ENCODE measurements around the gene DNAH10.

DNAH10 gene

GRCh38 chr12:123958462-123958861 lies 196.4 kb downstream of the DNAH10 start:
- no peaks in the 10 kb centered on the region for H4K20me1 ChIP-seq (ENCODE audit: insufficient read depth, low read length)
- TF ChIP-seq EZH2 (IDR thresholded peaks at IDR 0.05; ENCODE audit: borderline replicate concordance, low read length): no peak
- TF ChIP-seq, protein P1, sequence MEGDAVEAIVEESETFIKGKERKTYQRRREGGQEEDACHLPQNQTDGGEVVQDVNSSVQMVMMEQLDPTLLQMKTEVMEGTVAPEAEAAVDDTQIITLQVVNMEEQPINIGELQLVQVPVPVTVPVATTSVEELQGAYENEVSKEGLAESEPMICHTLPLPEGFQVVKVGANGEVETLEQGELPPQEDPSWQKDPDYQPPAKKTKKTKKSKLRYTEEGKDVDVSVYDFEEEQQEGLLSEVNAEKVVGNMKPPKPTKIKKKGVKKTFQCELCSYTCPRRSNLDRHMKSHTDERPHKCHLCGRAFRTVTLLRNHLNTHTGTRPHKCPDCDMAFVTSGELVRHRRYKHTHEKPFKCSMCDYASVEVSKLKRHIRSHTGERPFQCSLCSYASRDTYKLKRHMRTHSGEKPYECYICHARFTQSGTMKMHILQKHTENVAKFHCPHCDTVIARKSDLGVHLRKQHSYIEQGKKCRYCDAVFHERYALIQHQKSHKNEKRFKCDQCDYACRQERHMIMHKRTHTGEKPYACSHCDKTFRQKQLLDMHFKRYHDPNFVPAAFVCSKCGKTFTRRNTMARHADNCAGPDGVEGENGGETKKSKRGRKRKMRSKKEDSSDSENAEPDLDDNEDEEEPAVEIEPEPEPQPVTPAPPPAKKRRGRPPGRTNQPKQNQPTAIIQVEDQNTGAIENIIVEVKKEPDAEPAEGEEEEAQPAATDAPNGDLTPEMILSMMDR (IDR thresholded peaks at IDR 0.05; ENCODE audit: low read length): no peak
- no peaks in the 10 kb centered on the region for H3K9me2 ChIP-seq (ENCODE audit: low read depth, low read length)
- H3K4me3 ChIP-seq (ENCODE audit: low read depth, low read length, poor library complexity, severe bottlenecking): no peak overlapping the region
- H3K4me1 ChIP-seq (ENCODE audit: insufficient read depth, low read length, severe bottlenecking): no peaks in the 10 kb centered on the region
- H3F3A ChIP-seq (ENCODE audit: insufficient read depth, low read length): no peaks in the 10 kb centered on the region
- no peak overlapping the region for H3K9ac ChIP-seq (ENCODE audit: low read length)
- H3K27ac ChIP-seq (ENCODE audit: low read depth, low read length, poor library complexity, severe bottlenecking): no peak overlapping the region
- no peak overlapping the region for H2AFZ ChIP-seq (ENCODE audit: low read length)
- H3K27me3 ChIP-seq (ENCODE audit: insufficient read depth, low read length): no peaks in the 10 kb centered on the region; the same call in 1 of the 2 replicates
- no peaks in the 10 kb centered on the region for H3K79me2 ChIP-seq (ENCODE audit: insufficient read depth, low read length)
- no peaks in the 10 kb centered on the region for H3K9me3 ChIP-seq (ENCODE audit: low read length)
- no peaks in the 10 kb centered on the region for H3K36me3 ChIP-seq (ENCODE audit: insufficient read depth, low read length)
- H3K4me2 ChIP-seq (ENCODE audit: low read length): no peak overlapping the region

DNA sequence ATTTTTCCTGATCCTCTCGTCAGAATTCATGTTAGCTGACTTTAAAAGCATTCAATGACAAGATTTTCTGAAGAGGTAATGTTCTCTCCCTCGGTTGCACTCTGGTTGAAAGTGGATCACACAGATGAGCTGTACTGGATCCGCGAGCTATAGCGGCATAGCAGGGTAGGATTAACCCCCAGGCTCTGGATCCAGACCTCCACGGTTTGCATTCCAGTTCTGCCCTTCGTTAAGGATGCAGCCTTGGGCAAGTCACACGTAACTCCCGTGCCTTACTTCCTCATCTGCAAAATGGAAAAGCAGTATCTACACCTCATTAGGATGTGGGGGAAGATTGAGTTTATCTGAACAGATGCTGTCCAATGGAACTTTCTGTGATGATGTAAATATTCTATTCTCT lies 196.8 kb downstream of the DNAH10 start:
- Histone ChIP-seq H2AFZ (ENCODE audit: low read length) (no peak overlapping the region), H3K79me2 (ENCODE audit: insufficient read depth, low read length) (no peaks in the 10 kb centered on the region), H4K20me1 (ENCODE audit: insufficient read depth, low read length) (0 out of 2 replicates have a peak, but pooled peaks cover 1% of the 10 kb centered on the region), H3K9me2 (ENCODE audit: low read depth, low read length) (no peaks in the 10 kb centered on the region), H3K27ac (ENCODE audit: low read depth, low read length, poor library complexity, severe bottlenecking) (no peak overlapping the region), H3K4me3 (ENCODE audit: low read depth, low read length, poor library complexity, severe bottlenecking) (no peak overlapping the region), H3K9ac (ENCODE audit: low read length) (no peak overlapping the region), H3F3A (ENCODE audit: insufficient read depth, low read length) (no peaks in the 10 kb centered on the region), H3K27me3 (ENCODE audit: insufficient read depth, low read length) (no peaks in the 10 kb centered on the region; the same call in 1 of the 2 replicates), H3K4me1 (ENCODE audit: insufficient read depth, low read length, severe bottlenecking) (no peaks in the 10 kb centered on the region), H3K4me2 (ENCODE audit: low read length) (no peak overlapping the region), H3K9me3 (ENCODE audit: low read length) (no peaks in the 10 kb centered on the region), H3K36me3 (ENCODE audit: insufficient read depth, low read length) (no peaks in the 10 kb centered on the region)
- TF ChIP-seq, protein P1 (IDR thresholded peaks at IDR 0.05; ENCODE audit: low read length): no peak
- TF ChIP-seq EZH2 (IDR thresholded peaks at IDR 0.05; ENCODE audit: borderline replicate concordance, low read length): no peak

GRCh38 chr12:123960029-123960735 lies 198.1 kb downstream of the DNAH10 start:
- TF ChIP-seq, protein P1 (IDR thresholded peaks at IDR 0.05; ENCODE audit: low read length): no peak
- TF ChIP-seq EZH2 (IDR thresholded peaks at IDR 0.05; ENCODE audit: borderline replicate concordance, low read length): no peak
- Histone ChIP-seq H3K27me3 (ENCODE audit: insufficient read depth, low read length) (no peaks in the 10 kb centered on the region; the same call in 1 of the 2 replicates), H3K36me3 (ENCODE audit: insufficient read depth, low read length) (no peaks in the 10 kb centered on the region), H3K9me3 (ENCODE audit: low read length) (no peaks in the 10 kb centered on the region), H3K4me3 (ENCODE audit: low read depth, low read length, poor library complexity, severe bottlenecking) (no peak overlapping the region), H2AFZ (ENCODE audit: low read length) (no peak overlapping the region), H3F3A (ENCODE audit: insufficient read depth, low read length) (no peaks in the 10 kb centered on the region), H3K79me2 (ENCODE audit: insufficient read depth, low read length) (no peaks in the 10 kb centered on the region), H3K4me2 (ENCODE audit: low read length) (no peak overlapping the region), H4K20me1 (ENCODE audit: insufficient read depth, low read length) (0 out of 2 replicates have a peak, but pooled peaks cover 3% of the 10 kb centered on the region), H3K27ac (ENCODE audit: low read depth, low read length, poor library complexity, severe bottlenecking) (no peak overlapping the region), H3K9me2 (ENCODE audit: low read depth, low read length) (no peaks in the 10 kb centered on the region), H3K9ac (ENCODE audit: low read length) (no peak overlapping the region), H3K4me1 (ENCODE audit: insufficient read depth, low read length, severe bottlenecking) (no peaks in the 10 kb centered on the region)
